Suprapubic skin (tissue), 4 donors: ENCODE data around the gene ABCC3. TPM values are rescaled to one million over a fixed set of nuclear protein-coding genes. Genes with fewer than 3 reads are reported as not detected.

Experiments used
- DNase-seq, 2 donors: peaks; one replicate each; pipeline ENCODE4 v3.0.0-alpha.2; 2019; ENCODE audit warnings: low spot score in 2 of 2
- H3K27ac ChIP-seq: fragments of 200-600 bp; sonication (generic); one replicate; pipeline ENCODE4 v1.5.1; 2019
- H3K27me3 ChIP-seq: fragments of 200-600 bp; sonication (generic); one replicate; pipeline ENCODE4 v1.5.1; 2019
- H3K36me3 ChIP-seq: fragments of 200-600 bp; sonication (generic); one replicate; pipeline ENCODE4 v1.5.1; 2019
- H3K4me1 ChIP-seq: fragments of 200-600 bp; sonication (generic); one replicate; pipeline ENCODE4 v1.5.1; 2019
- H3K4me3 ChIP-seq: fragments of 200-600 bp; sonication (generic); one replicate; pipeline ENCODE4 v1.5.1; 2019; ENCODE audit warnings: mild to moderate bottlenecking
- H3K9me3 ChIP-seq: fragments of 200-600 bp; sonication (generic); one replicate; pipeline ENCODE4 v1.5.1; 2019
- CTCF ChIP-seq, 2 donors: fragments of 200-600 bp in 1 of 2; fragments of 450-650 bp in 1 of 2; sonication (generic) in 1 of 2; IDR thresholded peaks; one replicate each; pipeline ENCODE4 v1.5.1; 2016 to 2019; ENCODE audit warnings: antibody characterized with exemption in 2 of 2, mild to moderate bottlenecking in 1 of 2, moderate library complexity in 1 of 2
- EP300 ChIP-seq: sonication (generic); formaldehyde crosslinking; IDR thresholded peaks from one replicate; pipeline ENCODE4 v1.6.1; 2017; ENCODE audit warnings: antibody characterized with exemption
- POLR2A ChIP-seq, 2 donors: fragments of 450-650 bp; IDR thresholded peaks; one replicate each; pipeline ENCODE4 v1.6.1; 2017; ENCODE audit warnings: antibody characterized with exemption in 2 of 2, mild to moderate bottlenecking in 2 of 2, moderate library complexity in 2 of 2
- POLR2AphosphoS5 ChIP-seq, 3 donors: sonication (generic); formaldehyde crosslinking; IDR thresholded peaks; one replicate each; pipeline ENCODE4 v1.6.1; 2017; ENCODE audit warnings: antibody characterized with exemption in 3 of 3
- WGBS: methylation state at CpG from one replicate; pipeline ENCODE4 v1.1.5; 2018; 5-methylcytosine and 5-hydroxymethylcytosine counted together
- total RNA-seq, 4 donors: library from RNA; depleted of rRNA; stranded (reverse); fragments of >200 nt; gene quantifications; one replicate each; pipeline ENCODE4 v1.1.0, GENCODE V29; 2016

ABCC3 gene
- total RNA-seq, 4 donors from 2014 or later = 31.7 to 113 (median 36.2) TPM

GRCh38 chr17:50685691-50686493, 51.2 kb downstream of the ABCC3 start:
- Histone ChIP-seq H3K36me3 (no peaks in the 10 kb centered on the region), H3K9me3 (no peaks in the 10 kb centered on the region), H3K27ac (peak overlapping the region; percentile 77), H3K4me3 (no peak overlapping the region), H3K4me1 (peaks cover 30% of the 10 kb centered on the region), H3K27me3 (no peaks in the 10 kb centered on the region)
- 79% methylated on average over 17 of the region's 17 CpGs for WGBS
- DNase-seq = no peak
- TF ChIP-seq POLR2AphosphoS5 (IDR thresholded peaks at IDR 0.05) = no peak
- TF ChIP-seq POLR2A (IDR thresholded peaks at IDR 0.05) = no peak
- TF ChIP-seq EP300 = no peak
- no peak for TF ChIP-seq CTCF (IDR thresholded peaks at IDR 0.05)

- TF ChIP-seq EP300 (no peak), POLR2A (IDR thresholded peaks at IDR 0.05) (no peak), CTCF (IDR thresholded peaks at IDR 0.05) (no peak), POLR2AphosphoS5 (IDR thresholded peaks at IDR 0.05) (no peak)
- Histone ChIP-seq H3K27me3 (no peaks in the 10 kb centered on the region), H3K4me3 (no peak overlapping the region), H3K36me3 (no peaks in the 10 kb centered on the region), H3K27ac (peak overlapping the region; percentile 77), H3K9me3 (no peaks in the 10 kb centered on the region), H3K4me1 (peaks cover 22% of the 10 kb centered on the region)
- no peak for DNase-seq
- WGBS = 48% methylated on average over 14 of the region's 14 CpGs
These were observed 52.0 kb downstream of the ABCC3 start for GRCh38 chr17:50686494-50687199.

GRCh38 chr17:50687200-50688066, 52.8 kb downstream of the ABCC3 start:
- peak in 1 of 2 donors; percentile 61 for DNase-seq
- no peaks in the 10 kb centered on the region for H3K36me3 ChIP-seq
- H3K9me3 ChIP-seq = no peaks in the 10 kb centered on the region
- H3K27ac ChIP-seq = peak overlapping the region; percentile 77
- TF ChIP-seq POLR2AphosphoS5 (IDR thresholded peaks at IDR 0.05) (no peak), POLR2A (IDR thresholded peaks at IDR 0.05) (no peak), EP300 (no peak), CTCF (IDR thresholded peaks at IDR 0.05) (no peak)
- no peak overlapping the region for H3K4me3 ChIP-seq
- H3K27me3 ChIP-seq = no peaks in the 10 kb centered on the region
- 84% methylated on average over 6 of the region's 16 CpGs for WGBS
- H3K4me1 ChIP-seq = peaks cover 21% of the 10 kb centered on the region

GRCh38 chr17:50688245-50688644, 53.6 kb downstream of the ABCC3 start:
- peaks cover 21% of the 10 kb centered on the region for H3K4me1 ChIP-seq
- 100% methylated on average over 2 of the region's 3 CpGs for WGBS
- H3K27me3 ChIP-seq = no peaks in the 10 kb centered on the region
- H3K36me3 ChIP-seq = peaks cover 7% of the 10 kb centered on the region
- H3K27ac ChIP-seq = no peak overlapping the region
- DNase-seq = peak in 1 of 2 donors; percentile 34
- TF ChIP-seq CTCF (IDR thresholded peaks at IDR 0.05) (no peak), POLR2A (IDR thresholded peaks at IDR 0.05) (no peak), EP300 (no peak), POLR2AphosphoS5 (IDR thresholded peaks at IDR 0.05) (no peak)
- no peak overlapping the region for H3K4me3 ChIP-seq
- no peaks in the 10 kb centered on the region for H3K9me3 ChIP-seq
